Esophagus squamous epithelium (tissue), 4 donors: ENCODE data around the gene TM9SF3.

Source experiments
- CTCF ChIP-seq, 6 experiments: fragments of 450-650 bp in 4 of 6; fragments of 200-600 bp in 2 of 6; sonication (generic) in 2 of 6; IDR thresholded peaks; one replicate each; pipeline ENCODE4 v1.5.1; 2016 to 2019; ENCODE audit warnings: antibody characterized with exemption in 6 of 6, mild to moderate bottlenecking in 4 of 6, moderate library complexity in 4 of 6
- POLR2A ChIP-seq, 4 donors: fragments of 450-650 bp; IDR thresholded peaks; one replicate each; pipeline ENCODE4 v1.6.1; 2017; ENCODE audit warnings: antibody characterized with exemption in 4 of 4, mild to moderate bottlenecking in 4 of 4, moderate library complexity in 3 of 4

- no peak for TF ChIP-seq CTCF (IDR thresholded peaks at IDR 0.05)
- TF ChIP-seq POLR2A (IDR thresholded peaks at IDR 0.05), result no peak
These were observed 21.0 kb downstream of the TM9SF3 start for GRCh38 chr10:96565774-96566173.
